ENCODE results near the gene DLX1. TPM values are rescaled to one million over a fixed set of nuclear protein-coding genes. Genes with fewer than 3 reads are reported as not detected.

Gene DLX1
- total RNA-seq, 6 donors from 2014 or later, result not detected

DNA sequence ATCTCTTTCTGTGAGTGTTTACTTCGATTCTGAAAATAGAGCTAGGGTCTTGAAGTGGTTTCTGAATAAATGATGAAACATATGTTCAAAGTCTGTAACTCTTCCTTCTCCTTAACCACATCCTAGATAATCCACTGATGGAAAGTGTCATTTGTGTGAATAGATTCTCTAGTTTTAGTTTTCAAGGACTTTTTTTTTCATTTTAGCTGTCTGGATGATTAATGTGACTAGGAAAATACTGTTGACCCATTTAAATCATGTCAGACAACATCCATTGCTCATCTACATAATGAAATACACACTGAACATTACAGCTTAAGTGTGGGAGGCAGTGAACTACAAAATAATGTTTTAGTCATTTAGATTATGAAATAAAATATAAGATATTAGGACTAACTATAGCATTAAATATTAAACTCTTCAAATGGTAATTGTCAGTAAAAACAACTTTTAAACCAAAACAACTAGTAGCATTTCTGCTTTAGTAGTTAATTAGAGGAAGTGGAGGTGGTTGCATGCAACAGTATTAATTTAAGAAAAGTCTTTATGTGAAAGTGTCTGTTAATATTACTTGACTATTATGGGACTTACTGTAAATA is 39.1 kb upstream of the DLX1 start:
- TF ChIP-seq POLR2AphosphoS5 (IDR thresholded peaks at IDR 0.05), result no peak
- TF ChIP-seq, protein P1, sequence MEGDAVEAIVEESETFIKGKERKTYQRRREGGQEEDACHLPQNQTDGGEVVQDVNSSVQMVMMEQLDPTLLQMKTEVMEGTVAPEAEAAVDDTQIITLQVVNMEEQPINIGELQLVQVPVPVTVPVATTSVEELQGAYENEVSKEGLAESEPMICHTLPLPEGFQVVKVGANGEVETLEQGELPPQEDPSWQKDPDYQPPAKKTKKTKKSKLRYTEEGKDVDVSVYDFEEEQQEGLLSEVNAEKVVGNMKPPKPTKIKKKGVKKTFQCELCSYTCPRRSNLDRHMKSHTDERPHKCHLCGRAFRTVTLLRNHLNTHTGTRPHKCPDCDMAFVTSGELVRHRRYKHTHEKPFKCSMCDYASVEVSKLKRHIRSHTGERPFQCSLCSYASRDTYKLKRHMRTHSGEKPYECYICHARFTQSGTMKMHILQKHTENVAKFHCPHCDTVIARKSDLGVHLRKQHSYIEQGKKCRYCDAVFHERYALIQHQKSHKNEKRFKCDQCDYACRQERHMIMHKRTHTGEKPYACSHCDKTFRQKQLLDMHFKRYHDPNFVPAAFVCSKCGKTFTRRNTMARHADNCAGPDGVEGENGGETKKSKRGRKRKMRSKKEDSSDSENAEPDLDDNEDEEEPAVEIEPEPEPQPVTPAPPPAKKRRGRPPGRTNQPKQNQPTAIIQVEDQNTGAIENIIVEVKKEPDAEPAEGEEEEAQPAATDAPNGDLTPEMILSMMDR (IDR thresholded peaks at IDR 0.05), result no peak
- TF ChIP-seq EP300 (IDR thresholded peaks at IDR 0.05), result no peak
- no peak for TF ChIP-seq POLR2A (IDR thresholded peaks at IDR 0.05)
- no peak overlapping the region for H3K27ac ChIP-seq
- no peaks in the 10 kb centered on the region for H3K27me3 ChIP-seq
- WGBS, 2 donors, result 45 to 55% methylated on average over 1 of the region's 1 CpG
- no peak overlapping the region for H3K4me3 ChIP-seq
- H3K36me3 ChIP-seq, result no peaks in the 10 kb centered on the region
- no peaks in the 10 kb centered on the region for H3K9me3 ChIP-seq
- ATAC-seq (ENCODE audit: low FRiP score in 2 of 2) (no peak), DNase-seq (no peak)
- H3K4me1 ChIP-seq, result no peaks in the 10 kb centered on the region

DNA sequence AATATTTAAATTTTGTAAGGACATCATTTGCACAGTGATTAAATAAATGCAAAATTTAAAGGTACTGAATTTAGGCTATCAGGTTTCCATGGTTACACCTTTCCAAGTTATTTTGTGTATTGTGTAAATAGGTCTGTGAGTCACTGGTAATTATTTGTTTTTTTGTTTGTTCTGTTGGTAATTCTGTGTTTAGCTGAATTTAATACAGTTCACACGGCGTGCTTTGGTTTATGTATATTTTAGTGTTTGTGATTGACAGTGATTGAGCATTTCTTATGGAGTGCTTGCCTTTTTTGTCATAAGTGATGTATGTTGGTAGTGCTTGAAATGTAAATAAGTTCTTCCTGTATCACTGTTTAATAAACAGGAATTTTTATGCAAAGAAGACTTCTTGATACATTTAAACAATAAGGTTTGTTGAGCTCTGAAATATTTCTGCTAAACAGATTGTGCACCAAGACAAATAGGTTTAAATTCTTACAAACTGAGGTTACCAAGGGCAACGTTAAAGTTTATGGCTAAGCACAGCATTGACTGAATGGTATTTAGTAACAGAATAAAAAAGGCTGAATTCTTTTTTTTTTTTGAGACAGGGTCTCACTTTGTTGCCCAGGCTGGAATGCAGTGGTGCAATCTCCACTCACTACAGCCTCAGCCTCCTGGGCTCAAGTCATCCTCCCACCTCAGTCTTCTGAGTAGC is 38.3 kb upstream of the DLX1 start:
- DNase-seq (no peak), ATAC-seq (ENCODE audit: low FRiP score in 2 of 2) (no peak)
- no peaks in the 10 kb centered on the region for H3K36me3 ChIP-seq
- no peaks in the 10 kb centered on the region for H3K27me3 ChIP-seq
- H3K4me1 ChIP-seq, result no peaks in the 10 kb centered on the region
- no peak overlapping the region for H3K27ac ChIP-seq
- H3K4me3 ChIP-seq, result no peak overlapping the region
- H3K9me3 ChIP-seq, result no peaks in the 10 kb centered on the region
- WGBS, 2 donors, result 62 to 70% methylated on average over 3 of the region's 3 CpGs
- TF ChIP-seq POLR2AphosphoS5 (IDR thresholded peaks at IDR 0.05), result no peak
- no peak for TF ChIP-seq POLR2A (IDR thresholded peaks at IDR 0.05)
- TF ChIP-seq, protein P1 (IDR thresholded peaks at IDR 0.05), result no peak
- no peak for TF ChIP-seq EP300 (IDR thresholded peaks at IDR 0.05)

DNA sequence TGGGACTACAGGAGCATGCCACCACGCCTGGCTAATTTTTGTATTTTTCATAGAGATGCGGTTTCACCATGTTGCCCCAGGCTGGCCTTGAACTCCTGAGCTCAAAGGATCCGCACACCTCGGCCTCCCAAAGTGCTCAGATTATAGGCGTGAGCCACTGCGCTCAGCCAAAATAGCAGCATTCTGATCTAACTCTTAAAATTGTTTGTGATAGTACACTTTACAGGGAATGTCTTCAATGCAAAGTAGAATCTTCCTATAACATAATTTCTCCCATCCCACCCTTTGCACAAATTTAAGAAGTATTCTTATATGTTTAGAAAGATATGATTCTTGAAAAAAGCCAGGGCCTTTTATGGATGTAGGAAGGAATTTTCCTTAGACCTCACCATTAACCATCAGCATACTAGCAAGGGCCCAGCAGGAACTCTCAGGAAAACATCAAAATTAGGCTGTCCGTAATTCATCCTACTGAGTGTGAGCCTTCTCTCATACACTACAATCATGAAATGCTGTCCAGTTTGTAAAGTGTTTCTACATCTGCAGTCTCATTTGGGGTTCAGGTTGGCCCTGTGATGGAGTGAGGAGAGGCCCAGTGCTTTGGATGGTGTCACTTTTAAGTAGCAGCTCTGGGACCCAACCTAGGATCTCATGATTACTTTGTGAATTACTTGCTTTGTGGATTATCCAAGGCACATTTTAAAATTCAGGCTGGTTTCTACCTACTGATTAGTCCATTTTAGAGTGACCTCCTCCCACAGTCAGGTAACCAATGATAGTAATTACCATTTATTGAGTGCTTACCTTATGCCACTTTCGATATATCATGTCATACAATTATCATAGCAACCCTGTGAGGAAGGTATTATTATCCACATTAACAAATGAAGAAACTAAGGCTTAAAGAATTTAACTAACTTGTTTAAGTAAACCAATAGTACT is 37.5 kb upstream of the DLX1 start:
- ATAC-seq (ENCODE audit: low FRiP score in 2 of 2) (no peak), DNase-seq (no peak)
- TF ChIP-seq, protein P1 (IDR thresholded peaks at IDR 0.05), result no peak
- TF ChIP-seq POLR2A (IDR thresholded peaks at IDR 0.05) (no peak), POLR2AphosphoS5 (IDR thresholded peaks at IDR 0.05) (no peak), EP300 (IDR thresholded peaks at IDR 0.05) (no peak)
- Histone ChIP-seq H3K4me3 (no peak overlapping the region), H3K4me1 (no peaks in the 10 kb centered on the region), H3K9me3 (no peaks in the 10 kb centered on the region), H3K27me3 (no peaks in the 10 kb centered on the region), H3K36me3 (no peaks in the 10 kb centered on the region), H3K27ac (no peak overlapping the region)
- 94 to 96% methylated on average over 8 of the region's 8 CpGs for WGBS, 2 donors

DNA sequence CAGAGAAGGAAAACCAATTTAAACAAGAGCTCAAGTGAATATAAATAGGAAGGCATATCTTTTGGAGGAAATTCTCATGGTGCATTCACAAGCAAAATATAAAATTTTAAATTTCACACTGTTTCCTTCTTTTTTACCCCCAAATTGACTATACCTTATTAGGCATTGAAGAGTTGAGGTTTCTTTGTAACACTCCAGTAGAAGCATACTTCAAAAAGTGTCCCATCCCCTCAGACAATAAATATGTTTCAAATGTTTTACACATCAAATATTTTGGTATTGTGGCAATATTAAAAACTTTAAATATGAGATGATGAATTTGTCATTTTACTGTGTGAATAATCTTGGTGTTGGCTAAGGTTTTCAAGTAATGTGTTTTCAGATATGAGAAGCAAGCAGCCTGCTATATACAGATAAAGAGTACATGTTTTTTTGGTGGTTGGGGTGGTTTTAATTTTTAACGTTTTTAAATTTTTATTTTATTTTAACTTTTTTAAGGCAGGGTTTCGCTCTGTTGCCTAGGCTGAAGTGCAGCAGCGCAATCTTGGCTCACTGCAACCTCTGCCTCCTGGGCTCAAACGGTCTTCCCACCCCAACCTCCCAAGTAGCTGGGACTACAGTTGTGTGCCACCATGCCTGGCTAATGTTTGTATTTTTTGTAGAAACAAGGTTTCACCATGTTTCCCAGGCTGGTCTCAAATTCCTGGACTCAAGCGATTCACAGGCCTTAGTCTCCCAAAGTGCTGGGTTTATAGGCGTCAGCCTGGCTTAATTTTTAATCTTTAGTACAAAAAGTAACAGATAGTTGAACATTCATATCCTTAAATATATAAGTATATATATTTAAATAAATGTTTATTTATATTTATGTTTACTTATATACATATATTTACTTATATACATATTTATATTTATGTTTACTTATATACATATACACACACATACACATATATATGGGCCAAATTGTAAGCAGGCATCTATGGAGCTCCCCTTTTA is 36.5 kb upstream of the DLX1 start:
- H3K4me1 ChIP-seq, result no peaks in the 10 kb centered on the region
- ATAC-seq (ENCODE audit: low FRiP score in 2 of 2), result no peak
- no peaks in the 10 kb centered on the region for H3K36me3 ChIP-seq
- H3K9me3 ChIP-seq, result no peaks in the 10 kb centered on the region
- no peak for DNase-seq
- no peak for TF ChIP-seq POLR2A (IDR thresholded peaks at IDR 0.05)
- TF ChIP-seq, protein P1 (IDR thresholded peaks at IDR 0.05), result no peak
- no peak for TF ChIP-seq EP300 (IDR thresholded peaks at IDR 0.05)
- TF ChIP-seq POLR2AphosphoS5 (IDR thresholded peaks at IDR 0.05), result no peak
- no peak overlapping the region for H3K27ac ChIP-seq
- no peaks in the 10 kb centered on the region for H3K27me3 ChIP-seq
- 90 to 93% methylated on average over 6 of the region's 6 CpGs for WGBS, 2 donors
- no peak overlapping the region for H3K4me3 ChIP-seq

Measured in upper lobe of left lung (tissue), 6 donors.